GM21423 (cell line): Measurements from ENCODE around the gene PIEZO2.

Experiments
- ATAC-seq: cut with Tn5 transposase; IDR thresholded peaks from one replicate; pipeline ENCODE4 v1.9.1; 2021; ENCODE audit warnings: mild to moderate bottlenecking, moderate library complexity; ENCODE audit not compliant: unreplicated experiment

The PIEZO2 gene

DNA sequence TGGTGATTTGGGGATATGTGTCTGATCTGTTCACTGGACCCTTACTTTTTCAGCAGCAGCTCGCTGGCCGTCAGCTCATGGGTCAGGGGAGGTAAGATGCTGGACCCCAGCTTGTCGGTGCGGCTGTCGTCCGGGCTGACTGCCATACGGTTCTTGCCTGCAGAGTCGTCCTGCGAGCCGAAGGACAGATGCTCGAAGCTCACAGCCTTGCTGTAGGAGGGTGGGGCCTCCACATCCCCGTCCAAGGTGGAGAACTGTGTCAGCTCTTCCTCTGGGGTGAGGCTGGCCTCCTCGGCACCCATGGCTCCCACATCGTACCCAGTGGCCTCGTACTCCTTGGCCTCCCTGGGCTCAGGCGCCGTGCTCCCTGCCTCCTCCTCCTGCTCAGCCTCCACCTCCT lies 444.1 kb downstream of the PIEZO2 start:
- ATAC-seq: no peak

DNA sequence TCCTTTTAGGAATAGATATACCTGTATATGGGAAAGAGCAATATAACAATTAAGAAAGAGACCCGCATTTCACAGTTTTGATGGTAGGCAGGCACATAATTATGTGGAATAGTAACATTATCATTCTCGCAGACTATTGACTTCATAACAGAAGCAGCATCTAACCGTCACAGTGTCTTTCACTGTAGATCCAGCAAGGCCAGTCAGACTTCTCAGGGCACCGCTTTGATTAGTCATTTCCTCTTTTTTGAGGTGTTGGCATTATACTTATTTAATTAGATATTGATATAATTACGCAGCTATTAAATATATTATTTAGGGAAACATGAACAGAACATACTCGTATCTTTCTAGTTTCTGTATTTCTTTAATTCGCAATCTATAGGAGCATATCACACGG lies 447.2 kb downstream of the PIEZO2 start:
- ATAC-seq: no peak

GRCh38 chr18:10690366-10690765 lies 459.0 kb downstream of the PIEZO2 start:
- ATAC-seq: no peak

DNA sequence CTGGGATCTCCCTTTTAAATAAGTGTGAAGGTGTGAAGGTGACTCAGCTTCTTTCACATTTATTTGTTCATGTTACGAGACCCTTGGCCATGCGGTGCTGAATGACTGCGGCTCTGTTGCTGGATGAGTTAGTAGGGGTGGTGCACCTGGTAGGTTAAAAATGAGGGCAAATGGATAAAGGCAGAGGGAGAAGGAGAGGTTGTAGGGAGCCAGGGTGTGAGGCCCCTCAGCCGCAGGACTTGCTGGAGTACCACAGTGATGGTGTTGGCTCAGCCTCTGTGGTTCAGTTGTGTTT lies 459.4 kb downstream of the PIEZO2 start:
- no peak for ATAC-seq

- ATAC-seq: no peak
These were observed 459.9 kb downstream of the PIEZO2 start for GRCh38 chr18:10689236-10690034.

DNA sequence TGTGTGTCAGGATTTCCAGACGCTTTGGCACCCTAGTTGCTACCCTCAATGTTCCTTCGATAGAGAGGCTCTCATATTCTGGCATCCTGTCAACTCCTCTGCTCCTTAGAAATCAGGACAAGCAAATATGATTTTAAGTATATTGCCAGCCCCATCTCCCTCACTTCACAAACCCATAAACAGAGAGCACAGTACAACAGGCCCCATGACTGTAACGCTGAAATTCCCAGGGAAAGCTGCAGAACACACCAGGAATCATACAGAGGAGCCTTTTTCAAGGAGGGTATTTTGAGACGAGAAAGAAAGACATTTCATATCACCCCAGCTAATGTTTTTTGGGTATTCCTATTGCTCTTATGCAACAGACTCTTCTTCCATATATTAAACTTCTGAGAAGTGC lies 460.6 kb downstream of the PIEZO2 start:
- ATAC-seq: no peak

DNA sequence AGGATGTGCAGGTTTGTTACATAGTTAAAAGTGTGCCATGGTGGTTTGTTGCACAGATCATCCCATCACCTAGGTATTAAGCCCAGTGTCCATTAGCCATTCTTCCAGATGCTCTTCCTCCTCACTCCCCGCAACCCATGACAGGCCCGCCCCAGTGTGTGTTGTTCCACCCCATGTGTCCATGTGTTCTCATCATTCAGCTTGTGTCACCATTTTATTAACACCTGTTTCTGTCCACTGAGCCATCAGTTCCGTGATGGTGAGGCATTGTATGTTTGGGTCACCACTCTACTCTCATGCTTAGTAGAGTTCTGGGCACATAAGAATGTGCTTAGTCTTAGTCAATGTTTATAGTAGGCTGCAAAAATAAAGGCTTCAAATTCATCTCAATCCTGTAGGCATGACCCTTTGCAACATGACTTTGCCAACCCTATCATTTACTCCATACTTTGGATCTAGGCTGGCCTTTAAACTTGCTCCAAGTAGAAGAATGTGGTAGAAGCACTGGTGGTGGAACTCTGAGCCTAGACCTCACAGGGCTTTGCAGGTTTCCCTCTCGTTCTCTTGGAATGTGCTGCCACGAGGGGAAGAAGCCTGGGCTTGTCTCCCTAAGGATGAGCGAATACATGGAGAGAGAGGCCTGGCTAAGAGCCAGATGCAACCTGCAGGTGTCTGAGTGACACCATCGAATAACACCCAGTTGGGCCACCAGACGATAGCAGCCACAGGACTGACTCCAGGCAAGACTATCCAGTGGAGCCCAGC lies 462.0 kb downstream of the PIEZO2 start:
- no peak for ATAC-seq

- no peak for ATAC-seq
These were observed 463.1 kb downstream of the PIEZO2 start for GRCh38 chr18:10686308-10686707.

GRCh38 chr18:10685484-10685883 lies 463.9 kb downstream of the PIEZO2 start:
- ATAC-seq: no peak

DNA sequence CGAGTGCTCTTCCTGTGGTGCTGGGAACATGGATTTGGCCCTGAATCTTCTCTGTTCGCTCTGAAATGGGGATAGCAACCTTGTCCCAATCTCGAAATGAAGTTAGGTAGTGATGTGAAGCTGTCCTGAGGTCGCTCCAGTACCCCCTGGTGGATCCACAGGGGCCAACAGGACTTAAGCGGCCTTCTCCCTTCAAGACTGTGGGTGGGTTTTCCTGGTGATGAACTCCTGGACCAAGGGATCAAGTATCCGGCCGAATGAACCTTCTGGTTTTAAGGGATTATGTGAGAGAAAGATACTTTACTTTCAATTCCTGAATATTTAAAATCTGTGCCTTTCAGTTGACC lies 467.0 kb downstream of the PIEZO2 start:
- no peak for ATAC-seq

DNA sequence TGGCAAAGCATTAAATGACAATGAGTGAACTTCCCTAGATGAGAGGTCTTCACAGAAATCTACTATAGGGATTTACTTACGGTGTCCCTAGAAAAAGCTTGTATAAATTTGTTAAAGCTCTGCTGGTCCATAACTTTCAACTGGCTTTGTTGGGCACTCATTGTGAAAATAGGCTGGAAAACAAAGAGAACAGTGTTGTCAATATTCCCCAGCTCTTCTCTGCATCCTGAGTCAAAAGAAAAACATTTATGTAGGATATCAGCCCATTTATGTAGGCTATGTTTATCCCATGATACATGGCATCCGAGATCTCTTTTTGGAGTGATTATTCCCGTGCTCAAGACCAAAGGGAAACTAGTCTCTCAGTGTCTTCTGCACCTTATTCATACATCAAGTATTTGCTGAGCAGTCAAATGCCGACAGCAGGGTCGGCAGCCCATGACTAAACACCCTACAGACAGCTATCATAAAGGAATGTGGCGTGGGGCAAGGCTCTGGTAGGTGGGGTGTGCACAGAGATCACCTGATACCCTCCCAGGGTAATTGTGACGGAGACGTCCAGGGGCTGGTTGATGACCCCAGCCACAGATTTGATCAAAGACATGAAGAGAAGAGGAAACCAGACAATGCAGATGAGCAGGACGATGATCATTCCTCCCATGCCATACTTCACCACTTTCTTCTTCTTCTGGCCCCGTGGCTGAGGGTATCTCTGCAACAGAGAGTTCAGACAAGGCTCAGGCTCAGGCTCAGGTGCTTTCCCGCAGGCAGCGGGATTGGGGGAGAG lies 467.6 kb downstream of the PIEZO2 start:
- no peak for ATAC-seq

DNA sequence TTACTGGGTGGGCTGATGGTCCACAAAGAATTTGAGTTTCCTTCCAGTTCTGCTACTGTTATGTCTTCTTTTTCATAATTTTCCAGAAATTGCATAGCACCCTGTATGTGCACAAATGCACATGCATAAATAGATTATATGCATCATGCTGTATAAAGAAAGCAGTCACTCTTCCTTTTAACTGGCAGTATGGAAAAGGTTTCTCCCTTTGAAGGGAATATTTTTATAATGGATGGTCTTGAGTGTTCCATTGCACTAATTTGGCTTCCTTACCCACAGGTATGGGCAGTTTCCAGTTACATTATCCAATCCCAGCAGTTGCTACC lies 469.1 kb downstream of the PIEZO2 start:
- no peak for ATAC-seq

DNA sequence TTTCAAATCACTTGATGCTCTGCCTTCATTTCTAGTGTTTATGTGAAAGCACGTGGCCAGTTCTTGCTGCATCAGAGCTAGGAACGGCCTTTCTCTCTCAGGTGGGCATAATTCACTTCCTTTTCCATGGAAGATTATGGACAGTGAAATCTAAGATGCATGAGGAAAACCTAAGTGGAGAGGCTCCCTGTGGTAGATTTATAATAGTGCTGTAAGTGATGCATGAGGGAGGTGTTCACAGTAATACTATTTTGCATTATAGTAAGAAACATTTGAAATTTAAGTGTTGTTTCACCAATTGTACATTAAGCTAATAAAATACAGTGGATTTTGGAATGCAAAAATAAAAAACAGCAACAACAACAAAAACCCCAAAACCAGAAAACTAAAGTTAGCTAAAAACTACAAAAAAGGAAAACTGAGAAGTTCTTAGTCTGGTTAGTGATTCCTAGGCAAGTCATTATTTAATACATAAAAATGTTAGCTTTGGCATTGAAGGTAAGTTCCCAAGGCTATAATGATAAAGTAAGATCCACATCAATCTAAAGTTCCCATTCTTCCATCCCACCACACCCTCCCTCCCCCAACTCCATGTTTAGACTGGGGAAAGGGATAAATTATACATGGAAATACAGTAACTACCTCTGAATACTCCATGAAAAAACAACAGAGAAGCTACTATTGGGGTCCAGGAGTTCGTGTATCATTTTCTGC lies 469.7 kb downstream of the PIEZO2 start:
- no peak for ATAC-seq

- no peak for ATAC-seq
These were observed 477.9 kb downstream of the PIEZO2 start for GRCh38 chr18:10671441-10671840.

DNA sequence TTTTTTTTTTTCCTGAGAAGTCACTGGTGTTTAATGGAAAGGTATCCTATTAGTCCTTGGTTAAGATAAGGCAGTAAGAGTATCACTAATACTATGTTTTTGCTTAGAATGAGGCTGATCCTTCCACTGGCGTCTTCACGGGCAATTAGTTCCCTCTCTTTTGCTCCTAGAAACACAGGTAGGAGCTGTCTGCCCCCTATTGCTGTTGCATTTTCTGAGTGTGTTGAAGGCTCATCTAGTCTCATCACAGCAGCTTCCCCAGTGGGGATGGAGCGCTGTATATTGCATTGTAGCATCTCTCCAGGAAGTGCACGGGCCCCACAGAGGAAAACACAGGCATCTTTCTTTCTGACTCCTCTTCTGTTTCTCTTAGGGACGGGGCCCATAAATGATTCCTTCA lies 478.5 kb downstream of the PIEZO2 start:
- no peak for ATAC-seq

- no peak for ATAC-seq
These were observed 479.8 kb downstream of the PIEZO2 start for GRCh38 chr18:10669441-10670100.

DNA sequence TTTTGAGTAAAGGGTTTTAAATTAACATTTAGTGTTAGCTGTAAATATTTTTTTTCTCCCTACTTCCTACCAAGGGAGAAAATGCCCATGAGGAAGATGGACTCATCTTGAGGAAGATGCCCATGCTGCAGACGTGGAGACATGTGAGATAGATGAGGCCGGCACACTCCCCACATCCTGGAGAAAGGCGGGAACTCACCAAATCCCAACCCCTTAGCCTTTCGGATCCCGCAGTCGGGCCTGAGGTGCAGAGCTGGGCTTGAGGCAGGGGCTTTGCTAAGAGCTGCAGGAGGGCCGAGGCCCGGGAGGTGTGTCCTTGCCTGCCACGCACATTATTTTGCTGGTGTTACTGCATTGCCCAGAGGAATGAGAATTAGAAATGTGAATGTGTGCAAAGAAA lies 485.6 kb downstream of the PIEZO2 start:
- ATAC-seq: no peak

DNA sequence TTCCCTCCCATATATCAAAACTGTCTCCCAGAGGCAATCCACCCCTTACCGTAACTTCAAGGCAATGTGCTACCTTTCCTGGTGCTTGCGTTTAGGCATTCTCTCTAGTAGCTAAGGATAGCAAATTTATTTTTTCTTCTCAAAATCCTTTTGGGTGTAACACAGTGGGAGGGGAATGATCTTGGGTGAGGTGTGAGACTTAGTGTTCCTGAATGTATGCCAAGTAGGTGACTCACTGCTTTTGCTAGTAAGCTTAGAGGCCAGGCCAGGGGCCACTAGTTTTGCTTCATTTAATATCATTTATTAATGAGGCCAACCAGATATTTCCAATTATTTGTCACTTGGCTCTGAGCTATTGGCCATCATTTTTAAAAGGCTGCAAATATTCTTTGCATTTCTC lies 488.1 kb downstream of the PIEZO2 start:
- ATAC-seq: no peak

DNA sequence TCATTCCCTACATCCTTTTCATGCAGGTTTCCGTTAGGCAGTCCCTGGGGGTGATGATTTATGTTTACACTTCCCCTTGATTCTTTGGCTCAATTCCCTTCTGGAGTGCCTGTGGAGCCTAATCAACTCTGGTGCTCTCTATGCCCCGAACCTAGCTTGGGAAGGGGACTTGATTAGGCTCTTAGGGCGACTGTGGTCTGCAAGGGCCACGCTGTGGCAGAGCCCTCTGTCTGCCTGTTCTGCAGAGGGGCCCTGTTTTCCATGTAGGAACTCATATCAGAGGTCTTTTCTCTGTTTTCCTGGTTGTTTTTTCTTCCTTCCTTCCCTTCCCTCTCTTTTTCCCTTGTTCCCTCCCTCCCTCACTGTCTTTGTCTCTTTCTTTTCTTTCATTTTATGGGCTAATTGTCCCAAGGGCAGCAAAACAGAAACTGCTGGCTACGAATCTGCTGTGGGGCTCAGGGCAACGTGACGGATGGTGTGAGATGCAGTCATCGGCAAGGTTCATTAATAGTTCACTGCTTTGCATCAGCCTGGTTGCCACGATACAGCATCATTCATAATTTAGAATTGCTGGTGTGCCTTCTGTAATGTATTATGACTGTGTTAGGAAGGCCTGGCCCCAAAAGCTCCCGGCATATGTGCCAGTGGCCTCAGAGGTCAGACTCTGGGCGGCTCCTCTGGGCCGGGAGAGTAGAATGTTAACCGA lies 489.0 kb downstream of the PIEZO2 start:
- no peak for ATAC-seq

- ATAC-seq: no peak
These were observed 489.8 kb downstream of the PIEZO2 start for GRCh38 chr18:10659594-10659993.
